Fibroblast of the aortic adventitia (primary cell): ENCODE results near the gene GDF2. TPM values are rescaled to one million over a fixed set of nuclear protein-coding genes. Genes with fewer than 3 reads are reported as not detected.

ENCODE experiments used
- DNase-seq: peaks from one replicate; pipeline ENCODE4 v3.0.0-alpha.2; 2010; ENCODE audit warnings: low read depth
- H3K4me3 ChIP-seq: 2 replicates; pipeline ENCODE4 v1.5.1; 2011; ENCODE audit warnings: low read depth, mild to moderate bottlenecking, control low read depth, low read length, moderate library complexity
- total RNA-seq: library from RNA; depleted of rRNA; stranded (reverse); fragments of >200 nt; gene quantifications from 2 replicates; pipeline ENCODE4 v1.2.3, GENCODE V29; 2012; ENCODE audit warnings: low replicate concordance
- TF ChIP-seq, protein P1 (sequence below): IDR thresholded peaks from 2 replicates; pipeline ENCODE4 v1.5.1; 2011; ENCODE audit warnings: mild to moderate bottlenecking, low read length, control low read depth, inconsistent platforms; ENCODE audit not compliant: insufficient read depth

GDF2 gene
- total RNA-seq: not detected in 2 replicates

DNA sequence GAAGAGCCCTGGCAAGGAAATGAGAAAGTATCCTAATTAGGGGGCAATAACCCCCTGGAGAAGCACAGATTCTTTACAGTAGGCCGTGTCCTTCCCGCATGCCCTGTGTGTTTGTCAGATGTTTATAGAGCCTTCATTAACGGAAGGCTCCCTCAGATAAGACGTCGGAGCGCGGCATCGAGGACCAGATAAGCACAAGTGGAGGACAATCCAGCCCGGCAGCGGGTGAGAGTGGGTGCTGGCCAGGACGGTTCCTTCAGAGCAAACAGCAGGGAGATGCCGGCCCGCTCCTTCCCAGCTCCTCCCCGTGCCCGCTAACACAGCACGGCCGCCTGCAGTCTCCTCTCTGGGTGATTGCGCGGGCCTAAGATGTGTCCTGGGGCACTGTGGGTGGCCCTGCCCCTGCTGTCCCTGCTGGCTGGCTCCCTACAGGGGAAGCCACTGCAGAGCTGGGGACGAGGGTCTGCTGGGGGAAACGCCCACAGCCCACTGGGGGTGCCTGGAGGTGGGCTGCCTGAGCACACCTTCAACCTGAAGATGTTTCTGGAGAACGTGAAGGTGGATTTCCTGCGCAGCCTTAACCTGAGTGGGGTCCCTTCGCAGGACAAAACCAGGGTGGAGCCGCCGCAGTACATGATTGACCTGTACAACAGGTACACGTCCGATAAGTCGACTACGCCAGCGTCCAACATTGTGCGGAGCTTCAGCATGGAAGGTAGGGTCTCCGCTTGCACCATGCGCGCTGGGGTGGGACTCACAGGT lies at the start of gene GDF2:
TSS of gene GDF2 (plus strand) at position 155 of the 762 bp plus-strand sequence. CDS start at position 370, 215 bp downstream.
- TF ChIP-seq, protein P1, sequence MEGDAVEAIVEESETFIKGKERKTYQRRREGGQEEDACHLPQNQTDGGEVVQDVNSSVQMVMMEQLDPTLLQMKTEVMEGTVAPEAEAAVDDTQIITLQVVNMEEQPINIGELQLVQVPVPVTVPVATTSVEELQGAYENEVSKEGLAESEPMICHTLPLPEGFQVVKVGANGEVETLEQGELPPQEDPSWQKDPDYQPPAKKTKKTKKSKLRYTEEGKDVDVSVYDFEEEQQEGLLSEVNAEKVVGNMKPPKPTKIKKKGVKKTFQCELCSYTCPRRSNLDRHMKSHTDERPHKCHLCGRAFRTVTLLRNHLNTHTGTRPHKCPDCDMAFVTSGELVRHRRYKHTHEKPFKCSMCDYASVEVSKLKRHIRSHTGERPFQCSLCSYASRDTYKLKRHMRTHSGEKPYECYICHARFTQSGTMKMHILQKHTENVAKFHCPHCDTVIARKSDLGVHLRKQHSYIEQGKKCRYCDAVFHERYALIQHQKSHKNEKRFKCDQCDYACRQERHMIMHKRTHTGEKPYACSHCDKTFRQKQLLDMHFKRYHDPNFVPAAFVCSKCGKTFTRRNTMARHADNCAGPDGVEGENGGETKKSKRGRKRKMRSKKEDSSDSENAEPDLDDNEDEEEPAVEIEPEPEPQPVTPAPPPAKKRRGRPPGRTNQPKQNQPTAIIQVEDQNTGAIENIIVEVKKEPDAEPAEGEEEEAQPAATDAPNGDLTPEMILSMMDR: no peak
- H3K4me3 ChIP-seq: no peak within 1 kb of the TSS
- DNase-seq: no peak

DNA sequence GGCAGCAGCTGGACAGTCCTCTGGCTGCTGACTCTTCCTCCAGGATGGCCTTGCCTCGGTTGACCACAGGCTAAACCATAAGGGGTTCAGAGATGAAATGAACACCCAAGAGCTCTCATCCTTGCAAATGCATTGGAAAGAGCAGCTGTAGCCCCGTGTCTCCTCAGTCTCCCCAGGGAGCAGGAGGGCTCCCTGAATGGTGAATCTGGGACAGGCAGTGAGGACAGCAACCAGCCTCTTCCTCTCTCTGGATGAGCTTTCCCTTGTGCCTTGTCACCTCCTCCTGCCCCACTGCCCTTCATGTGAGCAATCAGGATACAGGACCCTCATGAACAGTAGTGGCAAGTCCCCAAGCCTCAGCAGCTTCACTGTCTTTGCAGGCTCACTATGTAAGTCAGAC lies 46.2 kb upstream of the GDF2 start:
- TF ChIP-seq, protein P1: no peak
- no peak overlapping the region for H3K4me3 ChIP-seq
- DNase-seq: no peak

DNA sequence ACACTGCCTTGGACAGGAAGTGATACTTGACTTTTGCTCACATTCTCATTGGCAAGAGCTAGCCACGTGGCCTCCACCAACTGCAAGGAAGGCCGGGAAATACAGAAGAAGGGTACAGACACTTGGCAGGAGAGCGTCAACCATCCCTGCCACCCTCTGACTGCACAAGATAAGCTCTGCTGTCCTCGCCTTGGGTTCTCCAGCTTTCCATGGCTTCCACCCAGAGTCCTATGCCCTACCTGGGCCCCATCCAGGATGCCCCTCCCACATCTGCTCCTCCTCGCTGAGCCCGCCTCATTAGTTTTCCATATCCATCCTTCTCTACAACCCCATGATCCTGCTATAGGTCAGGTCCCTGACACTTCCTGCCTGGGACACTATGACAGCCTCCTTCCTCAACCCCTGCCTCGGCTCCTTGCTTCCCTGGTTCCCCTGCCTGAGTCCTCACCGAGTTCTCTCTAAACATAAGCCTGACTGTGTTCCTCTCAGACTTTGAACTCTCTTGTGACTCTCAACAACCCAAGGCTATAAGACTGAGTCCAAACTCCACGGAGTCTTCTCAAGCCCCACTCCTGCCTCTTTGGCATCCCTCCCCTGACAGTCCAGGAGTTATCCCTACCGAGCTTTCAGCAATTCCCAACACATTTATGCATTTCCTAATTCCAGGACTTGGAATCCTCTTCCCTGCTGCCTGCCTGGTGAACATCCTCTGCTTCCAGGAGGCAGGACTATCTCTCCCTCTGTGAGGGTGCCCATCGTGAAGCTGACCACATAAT lies 45.5 kb upstream of the GDF2 start:
- TF ChIP-seq, protein P1: no peak
- no peak for DNase-seq
- no peak overlapping the region for H3K4me3 ChIP-seq

DNA sequence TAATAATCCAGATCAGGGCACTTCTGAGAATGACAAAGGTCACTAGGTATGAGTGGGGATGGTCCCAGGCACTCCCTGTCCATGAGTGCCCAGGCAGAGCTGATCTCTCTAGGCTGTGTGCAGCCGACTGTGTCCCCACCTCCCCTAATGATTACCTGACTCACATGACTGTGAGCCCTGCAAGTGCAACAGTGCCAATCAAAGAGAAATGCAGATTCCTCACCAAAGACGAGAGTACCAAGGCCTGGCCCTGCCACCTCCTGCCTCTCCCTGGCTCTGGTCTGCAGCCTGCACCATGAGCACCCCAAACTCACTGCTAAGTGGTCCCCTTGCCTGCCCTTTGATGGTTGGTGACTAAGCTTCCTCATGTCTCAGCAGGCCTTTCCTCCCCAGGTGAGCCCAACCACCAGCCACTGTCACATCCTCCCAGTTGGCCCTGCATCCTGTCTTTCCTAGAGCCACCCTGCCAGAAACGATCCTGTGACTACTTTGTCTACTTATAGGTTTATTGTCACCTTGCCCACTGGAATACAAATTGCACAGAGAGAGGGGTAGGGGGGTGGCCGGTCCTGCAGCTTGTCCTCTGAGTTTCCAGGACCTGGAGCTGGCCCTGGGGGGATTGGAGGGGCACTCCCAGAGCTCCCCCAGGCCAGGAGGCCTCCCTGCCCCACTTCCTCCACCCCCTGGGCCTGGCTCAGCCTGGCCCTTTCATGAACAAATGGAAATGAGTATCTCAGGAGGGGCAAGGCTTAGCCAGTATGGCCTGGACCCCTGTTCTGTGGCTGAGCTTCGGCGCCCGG lies 44.7 kb upstream of the GDF2 start:
- TF ChIP-seq, protein P1: no peak
- no peak for DNase-seq
- no peak overlapping the region for H3K4me3 ChIP-seq

DNA sequence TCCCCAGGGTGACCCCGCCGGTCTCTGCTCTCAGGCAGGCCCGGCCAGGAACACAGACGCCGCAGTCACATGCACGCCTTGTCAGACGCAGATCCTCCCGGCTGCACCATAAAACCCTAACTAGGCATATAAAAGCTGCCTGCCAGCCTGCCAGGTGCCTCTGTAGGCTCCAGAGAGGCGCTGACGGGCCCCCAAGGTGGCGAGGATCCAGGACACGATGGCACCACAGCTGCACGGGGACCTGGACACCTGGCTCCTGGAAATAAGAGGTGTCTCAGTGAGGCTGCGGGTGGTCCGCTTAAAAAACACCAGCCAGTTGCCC lies 44.1 kb upstream of the GDF2 start:
- TF ChIP-seq, protein P1: no peak
- H3K4me3 ChIP-seq: no peak overlapping the region
- no peak for DNase-seq

DNA sequence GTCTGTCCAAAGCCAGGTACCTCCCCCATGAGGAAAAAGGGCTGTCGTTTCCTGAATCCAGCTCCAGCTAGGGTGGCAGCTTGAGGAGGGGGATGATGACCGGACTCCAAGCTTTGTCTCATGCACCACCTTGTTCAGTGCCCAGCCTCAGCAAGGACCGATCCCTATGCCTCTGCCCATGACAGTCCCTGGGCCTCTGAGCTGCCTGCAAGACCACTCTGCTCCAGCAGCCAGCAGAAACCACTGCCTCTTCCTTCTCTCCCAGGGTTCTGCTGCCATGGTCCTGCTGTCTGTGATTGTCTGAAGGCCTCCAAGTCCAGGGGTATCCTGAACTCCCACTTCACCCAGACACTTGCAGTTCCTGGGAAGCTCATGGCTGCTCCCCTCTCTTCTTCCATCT lies 43.5 kb upstream of the GDF2 start:
- TF ChIP-seq, protein P1: no peak
- H3K4me3 ChIP-seq: no peak overlapping the region
- DNase-seq: no peak
